ENCODE results near the gene AHNAK2.
"Not testable (repeated sequence)": the region's sequence is repeated elsewhere in the genome, so short reads cannot be mapped to it uniquely, and the experiment has no call there.

AHNAK2 gene

DNA sequence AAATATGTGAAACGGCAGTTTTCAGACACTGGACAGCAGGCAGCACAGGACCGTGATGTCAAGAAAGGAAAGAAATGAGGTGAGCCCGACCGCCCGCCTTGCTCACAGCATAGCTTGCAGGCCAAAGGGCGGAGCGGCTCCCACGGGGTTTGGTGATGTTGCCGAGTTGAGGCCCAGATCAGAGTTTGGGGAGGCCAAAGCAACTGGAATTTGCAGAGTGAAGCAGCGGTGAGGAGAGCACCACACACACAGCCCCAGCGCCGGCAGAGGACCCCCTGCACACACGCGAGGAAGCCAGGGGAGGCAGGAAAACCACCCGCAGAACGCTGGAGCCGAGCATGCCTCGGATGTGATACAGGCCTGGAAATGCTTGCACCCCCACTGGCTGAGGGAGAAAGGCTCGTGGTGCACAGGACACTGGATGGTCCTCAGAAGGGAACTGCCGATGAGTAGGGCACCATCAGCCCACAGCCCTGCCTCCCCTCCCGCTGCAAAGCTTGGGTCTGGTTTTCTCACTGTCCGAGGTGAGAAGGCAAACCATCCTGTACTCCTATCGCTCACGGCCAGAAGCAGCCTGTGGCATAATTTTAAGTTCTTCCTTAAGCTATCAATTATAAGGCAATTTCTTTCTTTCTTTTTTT lies 79.2 kb downstream of the AHNAK2 start:
- DNase-seq (ENCODE audit: low read depth in 2 of 2), result no peak

DNA sequence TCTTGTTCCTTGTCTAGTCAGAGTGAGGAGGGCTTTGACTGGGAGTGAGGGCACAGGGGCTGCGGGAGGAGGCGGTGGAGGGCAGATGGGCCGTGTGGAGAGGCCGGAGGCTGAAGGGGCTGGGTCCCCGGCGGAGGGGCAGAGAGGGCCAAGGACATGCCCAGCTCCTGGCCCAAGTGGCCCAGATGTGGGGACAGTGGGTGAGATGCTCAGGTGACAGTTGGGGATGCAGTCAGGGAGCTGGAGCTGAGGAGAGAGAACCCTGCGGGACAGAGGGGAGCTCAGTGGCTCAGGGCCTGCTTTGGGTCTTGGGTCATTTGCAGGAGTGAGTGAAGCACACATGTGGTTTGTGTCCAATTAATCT lies 80.0 kb downstream of the AHNAK2 start:
- no peak for DNase-seq (ENCODE audit: low read depth in 2 of 2)

DNA sequence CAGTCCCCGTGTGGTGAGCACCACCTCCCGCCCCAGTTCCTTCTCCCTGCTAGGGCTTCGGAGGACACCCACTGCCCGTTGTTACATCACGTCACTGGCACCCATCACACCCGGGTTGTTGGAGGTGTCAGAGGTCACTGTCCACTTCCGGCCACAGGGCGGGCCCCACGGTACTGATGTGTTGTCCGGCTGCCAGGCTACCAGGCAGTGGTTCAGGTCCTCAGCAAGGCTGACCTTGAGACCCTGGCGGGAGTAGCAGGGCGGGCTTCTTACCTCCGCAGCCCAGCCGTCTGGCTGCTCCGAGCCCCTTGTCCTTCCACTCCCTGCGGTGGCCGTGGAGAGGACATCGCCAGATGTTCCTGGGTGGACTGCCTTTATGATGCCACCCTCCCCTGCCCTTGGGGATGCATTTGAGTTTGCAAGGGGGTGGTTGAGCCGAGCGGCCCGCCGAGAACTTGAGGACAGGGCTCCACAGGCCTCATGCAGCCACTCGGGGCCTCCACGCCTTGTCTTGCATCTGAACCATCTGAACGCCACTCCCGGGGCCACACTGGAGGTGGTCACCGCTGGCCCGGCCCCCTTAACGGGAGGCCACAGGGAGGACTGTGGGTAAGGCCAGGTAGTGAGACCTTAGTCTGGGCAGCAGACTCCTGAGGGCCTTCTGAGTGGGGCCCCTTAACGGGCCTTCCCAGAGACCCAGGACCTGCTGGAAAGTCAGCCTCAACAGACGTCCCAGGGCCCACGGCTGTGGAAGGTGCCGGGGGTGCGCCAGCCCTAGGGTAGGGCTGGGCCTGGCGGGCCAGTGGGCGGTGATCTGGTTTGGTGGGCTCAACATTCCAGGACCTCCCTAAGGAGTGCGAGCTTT lies 80.6 kb downstream of the AHNAK2 start:
- DNase-seq (ENCODE audit: low read depth in 2 of 2), result no peak

DNA sequence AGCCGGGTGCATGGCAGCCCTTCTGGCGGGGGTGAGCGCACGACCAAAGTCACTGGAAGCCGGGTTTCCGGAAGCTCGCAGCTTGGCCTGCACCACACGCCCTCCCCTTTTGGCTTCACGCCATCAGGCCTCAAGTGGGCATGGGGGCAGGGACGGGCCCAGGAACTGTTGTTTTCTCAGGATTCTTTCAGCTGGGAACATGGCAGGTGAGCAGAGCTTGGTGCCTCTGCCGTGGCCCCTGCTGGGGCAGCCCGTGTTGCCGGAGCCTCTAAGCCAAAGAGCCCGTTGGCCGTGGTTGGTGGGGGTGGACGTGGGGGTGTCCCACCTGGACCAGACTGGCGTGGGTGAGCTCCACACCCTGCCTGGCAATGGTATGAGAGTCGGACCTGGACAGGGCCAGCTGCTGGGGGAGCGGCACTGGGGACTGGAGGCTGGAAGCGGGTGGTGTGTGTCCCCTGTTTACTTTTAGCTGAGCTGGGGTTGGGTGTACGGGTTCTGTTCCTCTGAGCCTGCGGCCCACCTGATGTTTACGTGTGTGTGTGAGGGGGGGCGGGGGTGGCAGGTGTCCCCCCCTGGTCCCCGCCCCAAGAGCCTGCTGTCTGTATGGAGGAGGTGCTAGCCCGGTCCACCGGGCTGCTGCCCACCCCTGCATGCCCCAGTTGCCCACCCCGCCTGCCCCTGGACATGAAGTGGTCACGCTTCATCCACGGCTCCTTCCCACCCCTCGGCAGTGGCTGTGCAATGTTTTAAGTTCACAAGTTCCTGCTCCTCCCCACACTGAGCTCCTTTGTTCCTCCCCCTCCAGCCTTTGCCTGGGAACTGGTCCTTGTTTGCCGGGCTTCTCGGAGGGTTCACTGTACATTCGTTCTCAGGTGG lies 82.2 kb downstream of the AHNAK2 start:
- no peak for DNase-seq (ENCODE audit: low read depth in 2 of 2)

DNA sequence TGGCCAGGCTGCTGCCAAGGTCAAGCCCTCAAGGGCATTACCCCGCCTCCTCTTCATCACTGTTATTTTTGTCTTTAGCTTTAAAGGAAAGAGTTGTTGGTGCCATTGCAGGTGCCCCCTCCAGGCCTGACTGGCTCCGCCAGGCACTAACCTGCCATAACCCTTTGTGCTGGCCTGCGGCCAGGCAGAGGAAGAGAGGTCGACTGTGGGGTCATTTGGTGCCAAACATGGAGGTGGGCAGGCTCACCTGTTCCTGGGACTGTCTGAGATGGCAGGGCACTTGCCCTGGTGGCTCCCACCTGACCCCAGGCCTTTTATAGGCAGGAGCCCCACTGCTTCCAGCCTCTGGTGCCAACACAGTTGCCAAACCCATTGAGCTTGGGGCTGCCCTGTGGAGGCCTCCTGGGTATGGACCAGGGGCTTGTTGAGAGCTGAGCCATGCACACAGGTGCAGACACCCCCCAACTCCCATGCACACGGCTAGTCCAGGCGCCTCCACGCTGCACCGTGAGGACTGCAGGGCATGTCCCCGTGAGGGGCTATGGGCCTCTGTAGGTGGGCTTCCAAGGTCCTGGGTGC lies 82.9 kb downstream of the AHNAK2 start:
- DNase-seq (ENCODE audit: low read depth in 2 of 2), result no peak

DNA sequence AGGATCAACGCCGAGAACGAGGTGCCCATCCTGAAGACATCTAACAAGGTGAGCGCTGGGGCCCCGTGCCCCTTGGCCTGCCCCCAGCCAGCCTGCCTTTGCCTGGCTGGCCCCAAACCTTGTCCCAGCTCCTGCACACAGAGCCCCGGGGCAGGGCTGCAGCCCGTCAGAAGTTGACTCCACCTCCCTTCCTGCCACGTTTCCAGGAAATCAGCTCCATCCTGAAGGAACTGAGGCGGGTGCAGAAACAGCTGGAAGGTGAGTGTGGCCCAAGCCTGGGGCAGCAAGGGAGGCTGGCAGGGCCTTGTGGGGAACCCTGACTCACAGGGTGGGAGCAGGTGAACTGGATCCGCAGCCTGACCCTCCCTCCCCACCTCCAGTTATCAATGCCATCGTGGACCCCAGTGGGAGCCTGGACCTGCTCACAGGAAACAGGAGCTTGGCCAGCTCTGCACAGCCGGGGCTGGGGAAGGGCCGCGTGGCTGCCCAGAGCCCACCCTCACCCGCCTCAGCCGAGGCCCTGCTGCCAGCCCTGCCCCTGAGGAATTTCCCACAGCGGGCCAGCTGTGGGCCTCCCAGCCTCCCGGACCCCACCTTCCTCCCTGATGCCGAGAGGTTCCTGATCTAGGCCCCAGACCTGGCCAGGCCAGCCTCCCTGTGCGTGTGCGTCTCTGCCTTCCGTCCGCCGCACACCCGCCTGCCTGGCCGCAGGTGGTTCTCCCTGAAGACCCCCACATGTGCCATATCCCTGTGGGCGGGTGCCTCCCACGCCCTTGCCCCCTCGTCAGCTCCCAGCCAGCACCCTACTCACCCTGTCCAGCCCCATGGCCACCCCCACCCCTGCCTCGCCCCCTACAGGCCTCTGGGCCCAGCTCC lies 83.6 kb downstream of the AHNAK2 start:
- no peak for DNase-seq (ENCODE audit: low read depth in 2 of 2)

DNA sequence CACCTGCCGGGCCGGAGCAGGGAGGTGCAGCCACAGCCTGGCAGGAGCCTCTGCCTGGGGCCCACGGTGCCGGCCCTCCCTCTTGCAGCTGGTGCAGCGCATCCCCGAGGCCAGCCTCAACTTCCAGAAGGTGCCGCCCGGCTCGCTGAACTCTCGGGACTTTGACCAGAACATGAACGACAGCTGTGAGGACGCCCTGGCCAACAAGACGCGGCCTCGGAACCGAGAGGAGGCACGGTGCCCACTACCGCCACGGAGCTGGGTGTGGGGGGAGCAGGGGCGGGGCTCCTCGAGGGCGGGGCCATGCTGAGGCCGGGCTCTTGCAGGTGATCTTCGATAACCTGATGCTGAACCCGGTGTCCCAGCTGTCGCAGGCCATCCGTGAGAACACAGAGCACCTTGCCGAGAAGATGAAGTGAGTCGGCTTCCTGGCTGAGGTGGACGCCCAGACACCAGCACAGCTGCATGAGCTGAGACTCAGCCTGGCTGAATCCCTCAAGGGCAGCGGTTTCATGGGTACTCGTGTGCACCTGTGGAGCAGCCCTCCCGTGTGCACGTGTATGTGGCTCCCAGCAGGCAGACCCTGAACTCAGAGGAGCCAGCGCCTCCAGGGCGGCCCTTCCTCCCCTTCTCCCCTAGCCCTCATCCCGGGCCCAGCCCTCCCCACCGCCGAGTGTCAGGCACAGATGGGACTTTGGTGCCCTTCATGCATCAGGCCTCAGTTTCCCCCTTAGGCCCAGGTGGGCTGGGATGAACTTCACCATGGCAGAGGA lies 84.6 kb downstream of the AHNAK2 start:
- DNase-seq (ENCODE audit: low read depth in 2 of 2), result no peak

DNA sequence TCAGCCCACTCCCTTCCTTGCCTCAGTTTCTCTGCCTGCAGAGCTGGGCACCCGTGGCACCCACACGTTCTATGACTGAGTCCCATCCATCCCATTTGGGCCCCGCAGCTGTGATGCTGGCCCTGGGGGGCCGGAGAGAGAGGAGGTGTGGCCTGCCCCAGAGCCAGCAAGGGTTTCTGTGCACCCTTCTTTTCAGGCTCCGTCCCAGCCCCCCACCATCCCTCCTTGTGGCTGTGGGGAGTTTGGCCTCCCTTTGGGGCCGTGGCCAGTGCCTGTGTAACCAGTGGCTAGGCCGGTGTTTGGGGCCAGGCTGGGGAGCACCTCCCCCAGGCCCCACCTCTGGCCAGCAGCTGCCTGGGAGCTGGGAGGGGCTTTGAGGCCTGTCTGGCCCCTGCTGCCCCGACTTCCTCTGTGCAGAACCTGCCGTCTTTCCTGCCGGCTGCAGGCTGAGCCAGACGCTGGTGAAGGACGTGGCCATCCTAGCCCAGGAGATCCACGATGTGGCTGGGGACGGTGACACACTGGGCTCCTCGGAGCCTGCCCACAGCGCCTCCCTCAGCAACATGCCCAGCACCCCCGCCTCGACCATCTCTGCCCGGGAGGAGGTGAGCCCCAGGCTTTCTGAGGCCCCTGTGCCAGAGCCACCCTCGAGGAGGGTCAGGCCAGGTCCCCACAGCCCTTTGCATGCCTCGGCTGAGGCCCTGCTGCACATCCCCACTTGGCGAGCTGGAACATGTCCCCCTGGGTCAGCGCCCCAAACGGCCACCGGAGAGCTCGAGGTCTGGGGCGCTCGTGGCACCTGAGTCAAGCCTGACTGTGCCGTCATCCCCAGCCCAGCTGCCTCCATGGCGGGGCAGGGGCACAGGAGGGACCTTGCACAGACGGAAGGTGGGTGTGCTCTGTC lies 85.4 kb downstream of the AHNAK2 start:
- no peak for DNase-seq (ENCODE audit: low read depth in 2 of 2)

DNA sequence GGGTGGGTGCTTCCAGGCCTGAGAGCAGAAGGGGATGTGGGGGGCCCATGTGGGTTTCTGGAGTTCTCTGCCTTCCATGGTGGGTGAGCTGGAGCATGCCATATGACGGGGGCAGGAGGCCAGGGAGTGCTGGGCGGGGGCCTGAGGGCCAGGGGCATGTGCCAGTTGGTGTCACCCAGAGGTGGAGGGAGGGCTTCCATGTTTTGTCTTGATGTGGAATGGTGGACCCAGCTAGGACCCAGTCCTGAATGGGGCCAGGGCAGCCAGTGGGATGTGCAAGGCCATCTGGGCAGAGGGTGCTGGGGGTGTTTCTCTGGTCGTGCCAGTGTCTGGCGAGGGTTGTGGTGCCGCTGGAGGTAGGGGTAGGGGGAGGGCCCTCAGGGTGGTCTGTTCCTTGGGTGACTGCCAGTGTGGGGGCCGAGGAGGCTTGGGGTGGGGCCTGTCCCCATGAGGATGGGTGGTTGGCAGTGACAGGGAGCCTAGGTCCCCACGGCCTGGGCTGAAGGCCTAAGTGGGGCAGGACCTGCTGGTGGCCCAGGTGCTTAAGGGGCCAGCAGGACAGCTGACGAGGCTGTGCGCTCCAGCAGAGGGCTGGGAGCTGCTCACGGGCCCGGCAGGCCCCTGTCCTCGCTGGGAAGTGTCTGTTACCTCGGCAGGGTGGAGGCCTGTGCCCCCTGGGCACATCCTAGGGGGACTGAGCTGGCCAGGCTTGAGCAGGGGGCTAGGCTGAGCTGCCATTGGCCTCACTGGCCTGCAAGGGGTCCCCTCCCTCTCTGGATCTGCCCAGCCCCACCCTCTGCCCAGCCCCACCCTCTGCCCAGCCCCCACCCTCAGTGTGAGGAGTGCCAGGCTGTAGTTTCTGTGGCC lies 86.3 kb downstream of the AHNAK2 start:
- no peak for DNase-seq (ENCODE audit: low read depth in 2 of 2)

DNA sequence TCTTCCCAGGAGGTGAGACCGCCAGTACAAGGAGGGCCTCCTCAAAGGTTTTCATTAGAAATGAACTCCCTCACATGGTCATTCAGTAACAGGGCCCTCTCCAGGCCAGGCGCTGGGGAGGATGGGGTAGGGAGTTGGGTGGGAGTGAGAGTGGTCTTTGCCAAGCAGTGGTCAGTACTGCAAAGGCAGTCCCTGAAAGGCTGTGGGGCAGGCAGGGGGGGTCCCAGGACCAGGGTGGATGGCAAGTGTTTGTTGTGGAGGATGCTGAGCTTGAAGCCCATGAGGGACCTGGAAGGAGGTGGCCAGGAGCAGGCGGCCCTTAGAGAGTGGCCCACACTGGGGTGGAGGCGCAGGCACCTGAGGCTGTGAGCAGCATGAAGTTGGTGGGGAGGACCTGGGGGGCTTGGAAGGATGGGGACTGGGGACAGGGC lies 87.0 kb downstream of the AHNAK2 start:
- no peak for DNase-seq (ENCODE audit: low read depth in 2 of 2)

DNA sequence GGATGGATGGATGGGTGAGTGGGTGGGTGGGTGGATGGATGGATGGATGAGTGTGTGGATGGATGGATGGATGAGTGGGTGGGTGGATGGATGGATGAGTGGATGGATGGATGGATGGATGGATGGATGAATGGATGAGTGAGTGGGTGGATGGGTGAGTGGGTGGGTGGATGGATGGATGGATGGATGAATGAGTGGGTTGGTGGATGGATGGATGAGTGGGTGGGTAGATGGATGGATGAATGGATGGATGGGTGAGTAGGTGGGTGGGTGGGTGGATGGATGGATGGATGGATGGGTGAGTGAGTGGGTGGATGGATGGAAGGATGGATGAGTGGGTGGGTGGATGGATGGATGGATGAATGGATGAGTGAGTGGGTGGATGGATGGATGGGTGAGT lies 87.9 kb downstream of the AHNAK2 start:
- DNase-seq (ENCODE audit: low read depth in 2 of 2), result not testable (repeated sequence)

DNA sequence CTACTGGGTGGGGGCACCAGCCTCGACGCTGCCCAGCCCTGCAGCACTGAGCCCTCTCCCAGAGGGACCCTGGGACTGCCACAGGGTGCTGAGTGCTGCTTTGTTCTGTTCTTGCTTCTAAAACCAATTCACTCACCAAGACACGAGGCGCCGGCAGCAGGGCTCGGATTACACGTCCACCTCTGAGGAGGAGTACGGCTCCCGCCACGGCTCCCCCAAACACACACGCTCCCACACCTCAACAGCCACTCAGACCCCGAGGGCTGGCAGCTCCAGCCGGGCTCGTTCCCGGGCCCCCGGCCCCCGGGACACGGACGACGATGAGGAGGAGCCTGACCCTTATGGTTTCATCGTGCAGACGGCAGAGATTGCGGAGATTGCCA lies 88.8 kb downstream of the AHNAK2 start:
- DNase-seq (ENCODE audit: low read depth in 2 of 2), result no peak

DNA sequence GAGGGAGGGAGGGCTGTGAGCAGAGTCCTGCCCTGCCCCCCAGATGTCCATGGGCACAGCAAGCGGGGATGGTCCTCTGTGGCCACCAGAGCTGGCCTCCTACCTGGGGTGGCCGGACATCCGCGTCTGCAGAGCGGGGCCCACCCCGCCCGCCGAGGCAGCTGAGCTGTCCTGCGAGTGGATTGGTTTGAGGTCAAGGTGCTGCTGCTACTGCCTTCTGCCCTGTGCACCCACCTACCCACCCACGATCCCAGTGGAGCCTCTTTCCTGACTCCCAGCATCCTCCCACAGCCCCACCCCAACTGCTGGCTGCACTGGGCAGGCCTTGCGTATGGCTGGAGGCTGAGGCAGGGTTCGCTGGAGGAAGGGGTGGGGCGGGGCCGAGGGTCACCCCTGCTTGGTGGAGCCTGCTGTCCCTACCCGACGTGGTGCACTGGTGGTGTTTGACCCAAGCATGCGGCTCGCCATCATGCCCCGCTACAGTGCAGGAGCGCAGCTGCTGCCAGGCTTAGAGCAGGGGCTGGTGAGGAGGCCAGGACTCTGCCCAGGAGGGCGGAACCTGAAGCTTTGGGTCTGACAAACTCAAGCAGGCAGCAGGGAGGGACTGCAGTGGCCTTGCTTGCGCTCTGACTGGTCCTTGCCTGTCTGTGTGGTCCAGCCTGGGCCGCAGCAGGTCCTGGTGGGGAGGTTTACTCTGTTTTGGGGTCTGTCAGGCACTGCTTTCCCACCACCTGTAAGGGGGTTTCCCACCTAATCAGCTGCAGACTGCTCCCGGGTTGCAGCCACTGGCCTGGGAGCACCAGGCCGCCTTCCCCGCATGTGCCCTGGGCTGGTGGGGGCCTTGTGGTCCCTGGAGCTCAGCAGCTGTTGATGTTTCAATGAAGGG lies 89.4 kb downstream of the AHNAK2 start:
- no peak for DNase-seq (ENCODE audit: low read depth in 2 of 2)

DNA sequence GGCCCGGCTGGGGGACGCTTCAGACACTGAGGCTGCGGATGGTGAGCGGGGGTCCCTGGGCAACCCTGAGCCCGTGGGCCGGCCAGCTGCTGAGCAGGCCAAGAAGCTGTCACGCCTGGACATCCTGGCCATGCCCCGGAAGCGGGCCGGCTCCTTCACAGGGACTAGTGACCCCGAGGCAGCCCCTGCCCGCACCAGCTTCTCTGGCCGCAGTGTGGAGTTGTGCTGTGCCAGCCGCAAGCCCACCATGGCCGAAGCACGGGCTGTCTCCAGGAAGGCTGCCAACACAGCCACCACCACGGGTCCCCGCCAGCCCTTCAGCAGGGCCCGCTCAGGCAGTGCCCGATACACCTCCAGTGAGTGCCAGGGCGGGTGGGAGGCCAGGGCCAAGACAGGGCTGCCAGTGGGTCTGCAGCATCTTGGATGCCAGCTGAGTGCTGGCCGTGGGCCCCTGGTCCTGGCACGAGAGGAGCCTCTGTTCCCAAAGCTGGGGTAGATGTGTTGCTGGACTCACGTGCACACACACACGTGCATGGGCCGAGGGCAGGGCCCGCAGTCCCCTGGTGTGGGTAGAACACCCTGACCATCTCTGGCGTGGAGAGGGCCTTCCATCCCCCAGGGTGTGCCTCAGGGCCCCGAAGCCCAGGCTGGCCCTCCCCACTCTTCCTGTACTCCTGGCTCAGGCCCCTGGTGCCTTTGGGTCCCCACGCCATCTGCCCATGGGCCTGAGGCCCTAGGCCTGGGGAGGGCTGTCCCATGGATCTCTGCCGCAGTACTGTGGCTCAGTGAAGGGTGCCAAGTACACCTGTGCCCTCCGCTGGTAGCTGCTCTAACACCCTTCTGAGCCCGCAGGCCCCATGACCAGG lies 90.3 kb downstream of the AHNAK2 start:
- no peak for DNase-seq (ENCODE audit: low read depth in 2 of 2)
